Measurements from ENCODE around the gene CSTA.
"Not testable (repeated sequence)": the region's sequence is repeated elsewhere in the genome, so short reads cannot be mapped to it uniquely, and the experiment has no call there.

CSTA gene

GRCh38 chr3:122322095-122323075 lies 2.7 kb upstream of the CSTA start:
- DNase-seq = no peak

GRCh38 chr3:122325769-122326168 lies 721 bp downstream of the CSTA start:
- no peak for DNase-seq

- DNase-seq = no peak
Observed at GRCh38 chr3:122331886-122332285, 6.8 kb downstream of the CSTA start.

- no peak for DNase-seq
Observed at GRCh38 chr3:122332551-122332950, 7.5 kb downstream of the CSTA start.

GRCh38 chr3:122342803-122343202 lies 17.8 kb downstream of the CSTA start:
- DNase-seq = no peak

- DNase-seq = no peak
Observed at GRCh38 chr3:122343654-122344053, 18.6 kb downstream of the CSTA start.

GRCh38 chr3:122349171-122349570 lies 24.1 kb downstream of the CSTA start:
- no peak for DNase-seq

GRCh38 chr3:122350814-122351418 lies 25.9 kb downstream of the CSTA start:
- no peak for DNase-seq

GRCh38 chr3:122351612-122352011 lies 26.6 kb downstream of the CSTA start:
- no peak for DNase-seq

GRCh38 chr3:122353215-122353614 lies 28.2 kb downstream of the CSTA start:
- no peak for DNase-seq

GRCh38 chr3:122353893-122354401 lies 28.9 kb downstream of the CSTA start:
- no peak for DNase-seq

- DNase-seq = no peak
Observed at GRCh38 chr3:122355612-122356011, 30.6 kb downstream of the CSTA start.

GRCh38 chr3:122356402-122356801 lies 31.4 kb downstream of the CSTA start:
- DNase-seq = peak; percentile 23

GRCh38 chr3:122357828-122358702 lies 33.0 kb downstream of the CSTA start:
- no peak for DNase-seq

GRCh38 chr3:122358703-122359032 lies 33.6 kb downstream of the CSTA start:
- no peak for DNase-seq

- DNase-seq = no peak
Observed at GRCh38 chr3:122362026-122362425, 37.0 kb downstream of the CSTA start.

GRCh38 chr3:122364490-122364889 lies 39.4 kb downstream of the CSTA start:
- no peak for DNase-seq

GRCh38 chr3:122365073-122365472 lies 40.0 kb downstream of the CSTA start:
- no peak for DNase-seq

GRCh38 chr3:122365582-122366378 lies 40.7 kb downstream of the CSTA start:
- DNase-seq = not testable (repeated sequence)

- no peak for DNase-seq
Observed at GRCh38 chr3:122366379-122366749, 41.3 kb downstream of the CSTA start.

GRCh38 chr3:122374034-122374433 lies 49.0 kb downstream of the CSTA start:
- DNase-seq = no peak

GRCh38 chr3:122377975-122378374 lies 52.9 kb downstream of the CSTA start:
- no peak for DNase-seq

Measured in NCI-H1417 treated with DMSO at 0.1 percent for 48 hours (cell line).